Embryonic facial prominence (tissue), 1 donor: ENCODE results near the gene DLGAP3.
"Not testable (repeated sequence)": the region's sequence is repeated elsewhere in the genome, so short reads cannot be mapped to it uniquely, and the experiment has no call there.

ENCODE experiments used
- DNase-seq: peaks from one replicate; pipeline ENCODE4 v3.0.0-alpha.2; 2016; ENCODE audit errors: extremely low spot score

Gene DLGAP3

DNA sequence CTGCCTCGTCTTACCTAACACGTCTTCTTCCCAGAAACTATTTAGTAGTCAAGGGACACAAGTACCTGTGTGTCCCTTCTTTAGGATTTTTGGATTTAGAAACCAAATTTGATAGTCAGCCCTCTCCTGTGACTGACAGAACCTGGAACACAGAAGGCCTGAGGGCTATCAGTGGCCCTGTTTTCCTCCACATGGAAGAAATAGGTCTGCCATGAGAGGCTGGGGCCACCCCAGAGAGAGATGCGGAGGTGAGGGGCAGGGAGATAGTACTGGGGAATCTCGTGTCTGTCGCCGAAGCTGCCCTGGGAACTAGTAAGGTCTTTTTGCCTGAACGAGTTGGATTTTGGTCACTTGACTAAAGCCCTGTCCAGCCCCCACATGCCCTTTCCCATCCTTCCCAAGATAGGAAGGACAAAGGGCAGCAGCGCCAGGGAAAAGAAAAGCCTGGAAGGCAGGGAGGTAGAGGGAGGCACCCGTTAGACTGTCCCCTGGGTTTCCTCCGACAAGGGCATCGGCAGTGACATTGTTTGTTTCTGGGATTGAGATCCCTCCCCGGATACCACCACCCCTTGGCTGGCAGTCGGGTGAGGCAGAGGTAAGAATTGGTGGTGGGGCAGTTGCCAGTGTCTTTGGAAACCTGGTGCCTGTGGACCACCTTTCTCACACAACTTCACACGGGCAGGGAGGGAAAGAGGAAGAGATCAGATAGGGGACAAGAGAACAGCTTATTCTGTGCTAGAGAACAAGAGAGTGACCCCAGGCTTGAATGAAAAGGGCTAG, 89.7 kb downstream of the DLGAP3 start:
- DNase-seq, result no peak

DNA sequence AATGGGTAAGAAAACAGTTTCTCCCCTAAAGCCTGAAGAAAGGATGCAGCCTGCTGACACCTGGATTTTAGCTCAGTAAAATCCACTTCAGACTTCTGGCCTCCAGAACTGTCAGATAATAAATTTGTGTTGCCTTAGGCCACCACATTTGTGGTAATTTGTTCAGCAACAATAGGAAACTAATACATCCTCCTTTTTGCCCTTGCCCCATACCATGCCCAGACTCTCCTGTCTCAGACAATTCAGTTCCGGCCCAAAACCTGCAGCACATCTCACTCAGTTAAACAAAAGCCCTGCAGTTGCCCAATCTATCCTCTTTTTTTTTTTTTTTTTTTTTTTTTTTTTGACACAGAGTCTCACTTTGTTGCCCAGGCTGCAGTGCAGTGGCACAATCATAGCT, 95.7 kb downstream of the DLGAP3 start:
- no peak for DNase-seq

DNA sequence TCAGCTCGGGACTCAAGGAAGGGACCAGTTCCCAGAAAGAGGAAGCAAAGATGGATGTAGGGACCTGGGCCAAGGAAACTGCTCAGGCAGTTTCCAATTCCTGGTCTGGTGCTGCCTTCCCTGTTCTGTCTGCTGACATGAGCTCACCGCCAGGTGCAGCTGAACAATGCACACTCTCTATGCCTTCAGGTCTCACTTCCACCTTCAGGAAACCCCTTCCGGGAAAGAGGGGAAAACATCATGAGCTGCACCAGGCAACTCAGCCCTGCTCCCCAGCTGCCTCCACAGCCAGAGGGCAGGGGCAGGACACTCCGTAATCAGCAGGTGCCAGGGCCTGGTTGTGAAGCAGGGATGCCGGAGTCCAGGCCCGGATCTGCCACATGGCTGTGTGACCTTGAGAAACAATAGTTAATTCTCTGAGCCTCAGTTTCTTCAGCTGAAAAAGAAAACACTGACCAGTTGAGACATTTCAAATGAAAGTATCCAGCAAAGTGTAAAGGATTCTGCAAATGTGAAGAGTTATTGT, 97.7 kb downstream of the DLGAP3 start:
- DNase-seq, result no peak

DNA sequence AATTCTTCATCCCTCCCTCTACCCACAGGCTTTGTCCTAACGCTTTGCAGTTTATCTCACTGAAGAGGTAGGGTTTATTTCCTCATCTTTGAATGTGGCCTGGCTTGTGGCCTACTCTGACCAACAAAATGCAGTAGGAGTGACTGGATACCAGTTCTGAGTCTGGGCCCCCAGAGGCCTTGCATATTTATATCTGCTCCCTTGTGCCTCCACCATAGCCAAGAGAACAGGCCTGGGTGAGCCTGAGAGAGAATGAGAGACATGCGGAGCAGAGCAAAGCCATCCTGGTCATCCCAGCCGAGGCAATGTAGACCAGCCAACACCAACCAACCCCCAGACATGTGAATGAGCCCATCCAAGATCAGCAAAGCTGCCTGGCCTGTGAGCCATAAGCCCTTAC, 100.2 kb downstream of the DLGAP3 start:
- DNase-seq, result no peak

DNA sequence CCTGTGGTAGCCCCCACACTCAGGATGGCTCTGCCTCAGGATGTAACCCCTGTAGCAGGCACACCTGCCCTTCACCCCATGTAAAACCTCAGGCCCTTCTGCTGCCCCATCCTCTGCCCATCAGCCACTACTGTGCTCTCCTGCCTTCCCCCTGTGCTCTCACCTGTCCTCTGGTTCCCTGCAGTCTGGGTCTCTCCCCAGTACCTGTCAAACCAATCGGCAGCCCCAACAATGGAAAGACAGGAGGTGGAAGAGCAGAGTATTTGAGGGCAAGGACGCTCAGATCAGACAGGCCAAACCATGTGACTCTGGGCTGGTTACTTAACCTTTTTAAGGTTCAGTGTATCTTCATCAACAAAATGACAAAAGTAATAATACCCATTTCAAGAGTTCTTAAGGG, 100.8 kb downstream of the DLGAP3 start:
- no peak for DNase-seq

DNA sequence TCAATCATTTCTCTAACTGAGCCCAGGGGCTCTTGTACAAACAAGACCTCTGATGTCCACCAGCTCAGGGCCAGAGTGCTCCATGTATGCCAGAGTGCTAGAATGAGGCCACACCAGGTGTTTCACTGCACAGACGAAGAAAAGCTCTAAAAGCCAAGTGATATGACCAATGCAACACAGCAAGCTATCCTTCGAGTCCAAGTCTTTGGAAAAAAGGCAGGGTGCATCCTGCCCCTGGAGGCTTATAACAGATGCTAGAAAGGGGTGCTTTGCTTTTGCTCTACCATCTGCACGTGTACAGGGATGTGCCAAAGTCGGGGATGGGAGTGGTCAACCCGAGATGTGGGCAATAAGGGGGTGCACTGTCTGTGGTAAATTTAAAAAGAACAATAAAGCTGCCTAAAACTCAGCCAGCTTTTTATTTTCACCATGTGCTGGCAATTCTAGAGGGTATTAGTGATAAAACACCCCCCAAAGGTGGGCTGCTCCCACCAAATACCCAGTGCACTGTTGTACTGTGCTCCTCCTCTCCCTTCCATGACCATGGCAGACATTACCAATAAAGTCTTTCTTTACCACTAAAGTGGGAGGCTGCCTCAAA, 102.0 kb downstream of the DLGAP3 start:
- no peak for DNase-seq

DNA sequence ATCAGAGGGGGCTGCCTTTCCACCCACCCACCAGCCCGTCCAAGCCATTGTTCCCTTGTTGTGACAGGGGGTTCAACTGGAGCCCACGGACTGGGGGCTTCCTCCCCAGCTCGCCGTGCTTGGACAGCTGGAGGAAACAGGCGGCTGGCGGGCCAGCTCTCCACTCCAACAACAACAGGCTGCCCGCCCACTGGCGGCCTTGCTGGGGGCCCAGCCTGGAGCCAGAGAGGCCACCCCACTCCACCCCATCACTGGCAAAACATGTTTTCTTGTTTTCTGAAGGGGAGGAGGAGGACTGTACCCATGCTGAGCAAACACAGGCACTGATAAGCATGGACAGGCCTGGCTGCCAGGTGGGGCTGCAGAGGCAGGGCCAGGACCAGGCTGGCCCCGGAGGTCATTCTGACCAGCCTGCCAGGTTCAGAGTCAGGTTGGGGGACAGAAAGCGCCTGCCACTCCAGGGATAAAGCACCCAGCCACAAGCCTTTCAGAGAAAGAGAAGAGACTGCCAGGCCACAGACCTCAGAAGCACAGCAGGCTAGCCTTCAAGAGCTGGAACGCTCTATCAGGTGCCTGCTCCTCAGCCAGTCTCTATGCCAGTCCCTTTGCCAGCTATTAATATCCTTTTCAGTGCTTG, 103.9 kb downstream of the DLGAP3 start:
- no peak for DNase-seq

DNA sequence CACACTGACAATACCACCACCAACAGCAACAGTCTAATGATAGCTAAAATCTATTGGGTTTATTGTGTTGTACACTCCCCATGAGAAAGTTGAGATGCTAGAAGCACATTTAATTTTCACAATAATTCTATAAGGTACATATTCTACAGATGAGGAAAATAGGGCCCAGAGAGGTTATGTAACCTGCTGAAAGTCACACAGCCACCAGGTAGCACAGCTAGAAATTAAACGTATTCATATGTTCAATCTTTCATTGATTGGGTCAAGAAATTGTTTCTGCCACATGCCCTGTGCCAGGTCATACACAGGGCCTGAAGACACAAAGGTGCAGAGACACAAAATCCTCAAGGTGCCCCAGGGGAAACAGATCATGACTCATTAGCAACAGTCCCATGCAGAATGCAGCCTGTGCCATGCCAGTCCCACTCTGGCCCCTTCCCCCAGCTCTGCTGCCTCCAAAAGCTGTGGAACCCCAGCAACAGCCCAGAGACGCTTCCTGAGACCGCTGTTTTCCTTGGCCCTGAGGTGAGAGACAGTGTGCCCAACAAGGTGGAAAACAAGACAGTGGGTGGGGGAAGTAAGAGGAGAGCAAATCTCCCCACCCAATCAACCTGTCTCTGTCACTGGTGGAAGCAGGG, 104.5 kb downstream of the DLGAP3 start:
- no peak for DNase-seq

DNA sequence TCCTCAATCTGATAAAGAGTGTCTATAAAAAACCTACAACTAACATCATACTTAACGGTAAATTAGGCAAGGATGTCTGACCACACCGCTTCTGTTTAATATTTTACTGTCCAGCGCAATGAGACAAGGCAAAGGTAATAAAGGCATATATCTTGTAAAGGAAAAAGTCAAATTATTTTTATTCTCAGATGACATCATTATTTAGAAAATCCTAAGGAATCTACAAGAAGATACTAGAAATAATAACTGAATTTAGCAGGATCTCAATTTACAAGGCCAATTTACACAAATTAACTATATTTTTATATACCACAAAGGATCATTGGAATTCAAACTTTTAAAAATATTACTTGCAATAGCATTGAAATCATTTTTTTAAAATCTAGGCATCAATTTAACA, 107.2 kb downstream of the DLGAP3 start:
- DNase-seq, result no peak

DNA sequence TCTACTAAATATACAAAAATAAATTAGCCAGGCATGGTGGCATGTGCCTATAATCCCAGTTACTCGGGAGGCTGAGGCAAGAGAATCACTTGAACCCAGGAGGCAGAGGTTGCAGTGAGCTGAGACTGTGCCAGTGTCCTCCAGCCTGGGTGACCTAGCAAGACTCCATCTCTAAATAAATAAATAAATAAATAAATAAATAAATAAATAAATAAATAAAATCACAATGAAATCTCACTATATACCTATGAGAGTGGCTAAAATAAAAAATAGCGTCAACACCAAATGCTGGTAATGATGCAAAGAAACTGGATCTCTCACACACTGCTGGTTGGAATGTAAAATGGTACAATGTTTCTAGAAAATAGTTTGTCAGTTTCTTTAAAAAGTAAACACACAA, 110.6 kb downstream of the DLGAP3 start:
- DNase-seq, result not testable (repeated sequence)

DNA sequence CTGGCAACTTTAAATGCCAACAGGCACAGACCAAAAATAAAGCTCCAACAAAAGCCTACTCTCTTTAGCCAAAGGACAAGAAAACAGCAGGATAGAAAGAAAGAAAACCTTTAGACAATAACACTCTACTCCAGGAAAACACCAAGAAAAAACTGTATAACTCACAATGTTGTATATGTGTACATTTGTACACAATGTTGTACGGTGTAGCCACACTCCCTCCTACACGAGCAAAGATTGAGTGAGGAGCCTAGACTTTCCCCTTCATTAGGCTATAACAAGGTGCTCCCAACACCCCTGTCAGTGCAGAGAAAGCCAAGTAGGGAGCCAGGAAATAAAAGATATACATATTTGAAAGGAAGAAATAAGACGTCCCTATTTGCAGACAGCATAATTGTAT, 112.7 kb downstream of the DLGAP3 start:
- DNase-seq, result no peak

DNA sequence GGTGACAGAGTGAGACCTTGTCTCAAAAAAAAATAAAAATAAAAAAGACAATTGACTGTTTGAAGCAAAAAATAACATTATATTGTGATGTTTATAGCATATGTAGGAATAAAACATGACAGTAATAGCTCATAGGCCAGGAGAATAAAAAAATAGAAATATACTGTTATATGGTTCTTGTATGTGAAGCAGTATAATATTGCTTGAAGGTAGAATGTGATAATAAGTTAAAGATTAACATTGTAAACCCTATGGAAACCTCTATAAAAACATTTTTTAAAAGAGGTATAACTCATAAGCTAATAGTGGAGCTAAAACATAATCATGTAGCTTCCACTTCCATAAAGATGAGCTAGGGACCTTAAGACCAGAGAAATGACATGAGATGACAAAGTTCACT, 113.1 kb downstream of the DLGAP3 start:
- DNase-seq, result no peak
